ENCODE measurements around the gene OR11A1. TPM values are rescaled to one million over a fixed set of nuclear protein-coding genes. Genes with fewer than 3 reads are reported as not detected.

OR11A1 gene
- total RNA-seq, 1 experiment from 2014 or later: not detected

DNA sequence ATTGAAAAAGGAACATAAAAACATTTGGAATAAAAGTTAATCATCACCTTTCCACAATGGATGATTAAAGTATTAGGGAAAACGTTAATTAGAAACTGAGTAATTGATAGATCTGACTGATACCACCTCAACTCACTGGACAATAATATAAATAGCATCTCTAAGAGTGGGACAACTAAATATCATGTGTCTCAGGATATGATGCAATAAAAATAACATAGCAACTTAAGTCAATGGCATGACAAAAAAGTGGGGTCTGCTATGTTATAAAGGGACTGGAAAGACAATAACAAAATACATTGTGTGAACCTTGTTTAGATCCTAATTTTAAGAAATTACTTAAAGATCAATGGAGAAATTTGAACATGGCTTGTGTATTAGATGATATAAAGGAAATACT lies 31.8 kb downstream of the OR11A1 start:
- H3T11ph ChIP-seq (ENCODE audit: low read length): no peak overlapping the region
- H2BK5ac ChIP-seq (ENCODE audit: insufficient read length, low read length): no peak overlapping the region
- H3K27ac ChIP-seq (ENCODE audit: insufficient read length, low read depth, low read length): no peak overlapping the region
- H3K27me3 ChIP-seq (ENCODE audit: insufficient read depth, low read length): no peaks in the 10 kb centered on the region
- no peak overlapping the region for H2AFZ ChIP-seq (ENCODE audit: low read length)
- H3K27ac Mint-ChIP-seq: no peak overlapping the region
- no peak overlapping the region for H4K8ac ChIP-seq (replicated peaks; ENCODE audit: insufficient read length, low read depth, low read length)
- H3K79me2 ChIP-seq (ENCODE audit: insufficient read depth, low read length): no peaks in the 10 kb centered on the region
- no peak overlapping the region for H2BK15ac ChIP-seq (ENCODE audit: low read depth, low read length)
- no peak for DNase-seq
- no peak overlapping the region for H3K4me3 Mint-ChIP-seq
- no peak overlapping the region for H2BK120ac ChIP-seq (ENCODE audit: low read depth, low read length, poor library complexity, severe bottlenecking)
- no peak overlapping the region for H4K91ac ChIP-seq (ENCODE audit: insufficient read length, low read depth, low read length)
- no peak overlapping the region for H2AK5ac ChIP-seq (ENCODE audit: insufficient read length, low read length)
- H3K4me2 ChIP-seq (ENCODE audit: insufficient read depth, insufficient read length, low read length): no peak overlapping the region
- no peak overlapping the region for H2BK12ac ChIP-seq (ENCODE audit: insufficient read length, low read depth, low read length)
- no peaks in the 10 kb centered on the region for H4K20me1 ChIP-seq (ENCODE audit: control insufficient read depth, insufficient read depth, insufficient read length)
- no peak overlapping the region for H3K4ac ChIP-seq (ENCODE audit: low read depth, low read length)
- H3K56ac ChIP-seq (ENCODE audit: insufficient read length, low read depth, low read length): no peak overlapping the region
- H2BK20ac ChIP-seq (ENCODE audit: low read depth, low read length, poor library complexity, severe bottlenecking): no peak overlapping the region
- no peaks in the 10 kb centered on the region; a peak in 2 of 5 replicates for H3K9me3 Mint-ChIP-seq
- H3K36me3 Mint-ChIP-seq (ENCODE audit: insufficient read depth in 1 of 3, low read depth in 3 of 3): no peaks in the 10 kb centered on the region
- no peak overlapping the region for H3K18ac ChIP-seq (ENCODE audit: insufficient read length, low read depth, low read length)
- H3K23me2 ChIP-seq (ENCODE audit: insufficient read length, low read depth, low read length, poor library complexity, severe bottlenecking): no peaks in the 10 kb centered on the region
- H3K4me1 Mint-ChIP-seq: peaks cover 12 to 13% of the 10 kb centered on the region in 2 experiments
- no CpG with 5 or more reads among the region's 1 CpG for WGBS (ENCODE audit: extremely low coverage, insufficient read length, low lambda C conversion rate)
- H3K9ac ChIP-seq (ENCODE audit: extremely low read depth, insufficient read length, low read length): no peak overlapping the region
- TF ChIP-seq CTCF (conservative IDR thresholded peaks at IDR 0.05): no peak
- no peaks in the 10 kb centered on the region for H3K79me1 ChIP-seq (ENCODE audit: insufficient read depth, low read depth, low read length, poor library complexity, severe bottlenecking)
- H3K14ac ChIP-seq (ENCODE audit: insufficient read depth, low read length): no peak overlapping the region
- H3K27me3 Mint-ChIP-seq (ENCODE audit: low read depth): no peaks in the 10 kb centered on the region
- H3K23ac ChIP-seq (ENCODE audit: insufficient read length, low read depth, low read length): no peak overlapping the region
- H3K9me3 ChIP-seq (ENCODE audit: control insufficient read depth, low read depth, low read length): no peaks in the 10 kb centered on the region
- peaks cover 3% of the 10 kb centered on the region; the same call in 1 of the 2 replicates for H3K4me1 ChIP-seq (ENCODE audit: insufficient read depth, low read length)
- H4K5ac ChIP-seq (ENCODE audit: insufficient read length, low read depth, low read length): no peak overlapping the region
